ENCODE measurements around the gene FASN.

- TF ChIP-seq GATA3 (IDR thresholded peaks at IDR 0.05; ENCODE audit: low read depth, low read length), result no peak
- TF ChIP-seq GATA2 (IDR thresholded peaks at IDR 0.05; ENCODE audit: low read depth, low read length), result no peak
These were observed 44.9 kb downstream of the FASN start for GRCh38 chr17:82053130-82053529.
